GM19455 (cell line): Measurements from ENCODE around the gene CNOT2.
A peak's percentile ranks its signal among the peaks of the same experiment; 100 is the strongest.

Experiments
- ATAC-seq: cut with Tn5 transposase; IDR thresholded peaks from one replicate; pipeline ENCODE4 v1.9.1; 2021; ENCODE audit not compliant: unreplicated experiment

Gene CNOT2

GRCh38 chr12:70242695-70243509, at the start of gene CNOT2:
Gene CNOT2, plus strand, starts transcription at chr12:70243433. Its CDS starts 34,794 bp downstream, at chr12:70278227.
- ATAC-seq = peak; percentile 74

GRCh38 chr12:70194076-70194475, 49.2 kb upstream of the CNOT2 start:
- no peak for ATAC-seq

- no peak for ATAC-seq
Observed at GRCh38 chr12:70196811-70197281, 46.4 kb upstream of the CNOT2 start.

- no peak for ATAC-seq
Observed at GRCh38 chr12:70197345-70197744, 45.9 kb upstream of the CNOT2 start.

GRCh38 chr12:70213707-70214106, 29.5 kb upstream of the CNOT2 start:
- no peak for ATAC-seq

GRCh38 chr12:70214972-70215617, 28.1 kb upstream of the CNOT2 start:
- no peak for ATAC-seq

GRCh38 chr12:70217416-70217815, 25.8 kb upstream of the CNOT2 start:
- no peak for ATAC-seq

- no peak for ATAC-seq
Observed at GRCh38 chr12:70221626-70222025, 21.6 kb upstream of the CNOT2 start.

- no peak for ATAC-seq
Observed at GRCh38 chr12:70227911-70228310, 15.3 kb upstream of the CNOT2 start.

- ATAC-seq = no peak
Observed at GRCh38 chr12:70230934-70231606, 12.2 kb upstream of the CNOT2 start.

GRCh38 chr12:70236990-70237389, 6.2 kb upstream of the CNOT2 start:
- no peak for ATAC-seq

- ATAC-seq = no peak
Observed at GRCh38 chr12:70240673-70241072, 2.6 kb upstream of the CNOT2 start.

- ATAC-seq = no peak
Observed at GRCh38 chr12:70241845-70242244, 1.4 kb upstream of the CNOT2 start.

GRCh38 chr12:70243510-70244371, 508 bp downstream of the CNOT2 start:
- ATAC-seq = peak; percentile 57

- ATAC-seq = no peak
Observed at GRCh38 chr12:70244409-70244808, 1.2 kb downstream of the CNOT2 start.

- no peak for ATAC-seq
Observed at GRCh38 chr12:70245458-70245857, 2.2 kb downstream of the CNOT2 start.

GRCh38 chr12:70246580-70246979, 3.3 kb downstream of the CNOT2 start:
- no peak for ATAC-seq

- ATAC-seq = no peak
Observed at GRCh38 chr12:70247653-70248199, 4.5 kb downstream of the CNOT2 start.

- no peak for ATAC-seq
Observed at GRCh38 chr12:70248876-70249275, 5.6 kb downstream of the CNOT2 start.

- ATAC-seq = no peak
Observed at GRCh38 chr12:70249903-70250302, 6.7 kb downstream of the CNOT2 start.

- ATAC-seq = no peak
Observed at GRCh38 chr12:70251226-70251625, 8.0 kb downstream of the CNOT2 start.
